Testis (tissue), 2 donors: ENCODE results near the gene GAS2L2.

Experiments
- CTCF ChIP-seq, 3 experiments: fragments of 450-650 bp in 2 of 3; fragments of 200-600 bp in 1 of 3; sonication (generic) in 1 of 3; IDR thresholded peaks; one replicate each; pipeline ENCODE4 v1.5.1; 2016 to 2019; ENCODE audit warnings: antibody characterized with exemption in 3 of 3, mild to moderate bottlenecking in 2 of 3, moderate library complexity in 1 of 3
- POLR2A ChIP-seq: fragments of 450-650 bp; IDR thresholded peaks from one replicate; pipeline ENCODE4 v1.6.1; 2017; ENCODE audit warnings: antibody characterized with exemption, mild to moderate bottlenecking, moderate library complexity

GRCh38 chr17:35717475-35717874 lies 35.6 kb downstream of the GAS2L2 start:
- no peak for TF ChIP-seq CTCF (IDR thresholded peaks at IDR 0.05)
- TF ChIP-seq POLR2A, result no peak
